IgD-negative memory B cell (primary cell): ENCODE data around the gene GAD1. TPM values are rescaled to one million over a fixed set of nuclear protein-coding genes. Genes with fewer than 3 reads are reported as not detected.
A peak's percentile ranks its signal among the peaks of the same experiment; 100 is the strongest.

ENCODE experiments used
- H3K27ac Mint-ChIP-seq, 3 donors: one replicate each; pipeline ENCODE4 v1.8.0; 2020 to 2022; ENCODE audit warnings: mild to moderate bottlenecking in 3 of 3, mixed read lengths in 3 of 3, moderate library complexity in 1 of 3
- H3K27me3 Mint-ChIP-seq: one replicate; pipeline ENCODE4 v1.8.0; 2021; ENCODE audit warnings: mixed read lengths
- H3K36me3 Mint-ChIP-seq: one replicate; pipeline ENCODE4 v1.8.0; 2020; ENCODE audit warnings: mild to moderate bottlenecking, mixed read lengths
- H3K4me1 Mint-ChIP-seq, 3 donors: one replicate each; pipeline ENCODE4 v1.8.0; 2020 to 2022; ENCODE audit warnings: mixed read lengths in 3 of 3, mild to moderate bottlenecking in 1 of 3
- H3K4me3 Mint-ChIP-seq, 4 donors: one replicate each; pipeline ENCODE4 v1.8.0; 2020 to 2022; ENCODE audit warnings: mild to moderate bottlenecking in 4 of 4, mixed read lengths in 4 of 4, moderate library complexity in 3 of 4
- H3K9me3 Mint-ChIP-seq, 3 donors: one replicate each; pipeline ENCODE4 v1.8.0; 2020 to 2021; ENCODE audit warnings: mixed read lengths in 3 of 3, mild to moderate bottlenecking in 1 of 3
- polyA plus RNA-seq: library from polyadenylated mRNA; unstranded; fragments of 300-500 nt; fragmentation: Illumina TruSeq; gene quantifications from one replicate; pipeline ENCODE4 v1.2.3, GENCODE V29; 2021

Gene GAD1
- polyA plus RNA-seq, 1 donor from 2014 or later = not detected

DNA sequence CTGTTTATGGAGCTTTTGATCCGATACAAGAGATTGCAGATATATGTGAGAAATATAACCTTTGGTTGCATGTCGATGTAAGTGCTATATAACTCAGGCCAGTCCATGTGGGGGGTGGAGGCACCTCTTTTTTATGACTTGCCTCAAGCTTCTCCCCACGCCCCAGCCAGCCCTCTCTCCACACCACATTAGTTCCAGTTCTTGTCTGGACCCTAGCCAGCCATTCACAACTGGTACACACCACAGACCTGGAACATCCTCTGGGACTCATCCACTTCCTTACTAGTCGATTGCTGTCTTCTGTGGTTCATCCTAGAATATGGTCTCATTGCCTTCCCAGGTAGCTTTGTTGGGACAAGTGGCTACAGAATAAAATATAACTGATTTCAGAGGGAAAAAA is 31.0 kb downstream of the GAD1 start:
- Mint-ChIP-seq H3K27ac (no peak overlapping the region), H3K4me3 (no peak overlapping the region), H3K27me3 (peaks cover 10% of the 10 kb centered on the region), H3K9me3 (no peaks in the 10 kb centered on the region), H3K4me1 (no peaks in the 10 kb centered on the region), H3K36me3 (peaks cover 1% of the 10 kb centered on the region)

DNA sequence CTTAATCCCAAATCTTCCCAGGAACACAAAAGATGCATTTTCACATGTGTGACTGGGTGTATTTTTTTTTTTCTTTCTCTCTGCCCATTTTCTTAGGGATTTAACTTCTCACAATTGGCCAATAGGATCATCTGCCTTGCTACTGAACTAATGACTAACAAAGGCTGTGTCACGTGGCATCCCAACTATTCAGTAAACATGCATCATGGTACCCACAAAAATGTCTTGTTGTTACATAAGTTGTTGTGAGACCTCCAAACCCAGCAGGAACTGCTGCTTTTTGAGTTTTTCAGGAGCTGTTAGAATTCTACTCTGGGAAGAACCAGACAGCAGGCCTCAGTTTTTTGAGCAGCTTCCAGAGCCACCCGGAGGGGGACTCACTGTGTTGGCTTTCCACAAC is 31.9 kb downstream of the GAD1 start:
- Mint-ChIP-seq H3K9me3 (no peaks in the 10 kb centered on the region), H3K4me1 (no peaks in the 10 kb centered on the region), H3K36me3 (no peaks in the 10 kb centered on the region), H3K27me3 (peaks cover 10% of the 10 kb centered on the region), H3K4me3 (no peak overlapping the region), H3K27ac (no peak overlapping the region)

- Mint-ChIP-seq H3K9me3 (no peaks in the 10 kb centered on the region), H3K4me1 (no peaks in the 10 kb centered on the region), H3K27me3 (peaks cover 3% of the 10 kb centered on the region), H3K4me3 (no peak overlapping the region), H3K36me3 (no peaks in the 10 kb centered on the region), H3K27ac (no peak overlapping the region)
These were observed 33.6 kb downstream of the GAD1 start for GRCh38 chr2:170850251-170850650.

DNA sequence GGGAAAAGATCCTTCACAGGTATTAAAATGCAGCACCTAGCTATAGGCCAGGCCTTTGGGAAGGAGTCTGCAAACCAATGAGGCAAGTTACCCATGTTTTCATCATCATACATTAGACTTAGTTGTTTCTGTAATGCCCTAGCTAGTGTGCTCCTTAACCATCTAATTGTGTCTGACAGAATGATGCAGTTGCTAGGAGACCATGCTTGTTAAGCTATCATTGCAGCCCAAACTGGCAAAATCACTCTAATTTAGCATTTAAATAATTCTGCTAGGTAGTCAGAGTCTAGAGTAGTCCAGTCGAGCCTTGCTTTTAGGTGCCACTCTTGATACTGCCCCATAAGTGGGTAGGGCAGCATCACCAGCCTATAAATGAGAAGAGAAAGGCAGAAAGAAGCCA is 34.9 kb downstream of the GAD1 start:
- no peaks in the 10 kb centered on the region for H3K9me3 Mint-ChIP-seq
- no peak overlapping the region for H3K4me3 Mint-ChIP-seq
- no peaks in the 10 kb centered on the region for H3K27me3 Mint-ChIP-seq
- H3K27ac Mint-ChIP-seq = no peak overlapping the region
- H3K4me1 Mint-ChIP-seq = no peaks in the 10 kb centered on the region
- H3K36me3 Mint-ChIP-seq = no peaks in the 10 kb centered on the region

DNA sequence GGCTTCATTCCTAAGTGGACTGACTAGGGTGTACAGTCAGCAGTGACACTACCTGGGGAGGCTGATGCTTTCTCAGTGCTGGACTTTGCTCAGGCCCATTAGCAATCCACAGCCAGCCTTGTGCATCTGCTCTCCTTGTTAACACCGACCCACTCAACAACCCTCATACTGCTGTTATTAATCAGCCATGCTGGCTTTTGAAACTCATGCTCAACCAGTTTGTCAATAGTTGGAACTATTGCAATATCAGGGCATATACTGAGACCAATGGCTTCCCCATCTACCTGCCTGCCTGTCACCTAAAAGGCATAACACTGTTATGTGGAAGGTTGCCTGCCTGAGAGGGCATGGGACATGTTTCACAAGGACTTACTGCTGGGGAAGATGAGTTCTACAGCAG is 39.4 kb downstream of the GAD1 start:
- Mint-ChIP-seq H3K27me3 (no peaks in the 10 kb centered on the region), H3K9me3 (no peaks in the 10 kb centered on the region), H3K4me1 (no peaks in the 10 kb centered on the region), H3K4me3 (no peak overlapping the region), H3K27ac (peak overlapping the region in 1 of 3 donors; percentile 13), H3K36me3 (peaks cover 2% of the 10 kb centered on the region)

- H3K36me3 Mint-ChIP-seq = no peaks in the 10 kb centered on the region
- peaks cover 4% of the 10 kb centered on the region for H3K27me3 Mint-ChIP-seq
- H3K4me1 Mint-ChIP-seq = no peaks in the 10 kb centered on the region
- peaks cover 0 to 4% (median 2%) of the 10 kb centered on the region in 3 donors for H3K9me3 Mint-ChIP-seq
- no peak overlapping the region for H3K4me3 Mint-ChIP-seq
- no peak overlapping the region for H3K27ac Mint-ChIP-seq
These were observed 45.7 kb downstream of the GAD1 start for GRCh38 chr2:170862286-170862902.

DNA sequence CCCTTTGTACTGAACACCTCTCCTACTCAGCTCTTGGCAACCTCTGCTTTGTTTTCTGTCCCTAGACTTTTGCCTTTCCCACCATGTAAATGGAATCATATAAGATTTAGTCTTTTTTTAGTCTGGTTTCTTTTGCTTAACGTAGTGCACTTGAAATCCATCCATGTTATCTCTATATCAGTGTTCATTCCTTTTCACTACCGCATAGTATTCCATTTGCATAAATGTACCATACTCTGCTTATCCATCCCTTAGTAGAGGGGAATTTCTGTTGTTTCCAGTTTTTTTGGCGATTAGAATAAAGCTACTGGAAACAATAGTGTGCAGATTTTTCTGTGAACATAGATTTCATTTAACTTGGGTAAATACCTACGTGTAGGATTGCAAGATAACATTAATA is 46.4 kb downstream of the GAD1 start:
- peaks cover 0 to 4% (median 2%) of the 10 kb centered on the region in 3 donors for H3K9me3 Mint-ChIP-seq
- H3K36me3 Mint-ChIP-seq = no peaks in the 10 kb centered on the region
- no peaks in the 10 kb centered on the region for H3K4me1 Mint-ChIP-seq
- no peak overlapping the region for H3K27ac Mint-ChIP-seq
- H3K27me3 Mint-ChIP-seq = peaks cover 4% of the 10 kb centered on the region
- no peak overlapping the region for H3K4me3 Mint-ChIP-seq

- Mint-ChIP-seq H3K27me3 (peaks cover 13% of the 10 kb centered on the region), H3K36me3 (no peaks in the 10 kb centered on the region), H3K4me1 (peaks cover 7% of the 10 kb centered on the region in 3 donors), H3K9me3 (no peaks in the 10 kb centered on the region), H3K4me3 (no peak overlapping the region), H3K27ac (no peak overlapping the region)
These were observed 52.3 kb downstream of the GAD1 start for GRCh38 chr2:170869036-170869435.

DNA sequence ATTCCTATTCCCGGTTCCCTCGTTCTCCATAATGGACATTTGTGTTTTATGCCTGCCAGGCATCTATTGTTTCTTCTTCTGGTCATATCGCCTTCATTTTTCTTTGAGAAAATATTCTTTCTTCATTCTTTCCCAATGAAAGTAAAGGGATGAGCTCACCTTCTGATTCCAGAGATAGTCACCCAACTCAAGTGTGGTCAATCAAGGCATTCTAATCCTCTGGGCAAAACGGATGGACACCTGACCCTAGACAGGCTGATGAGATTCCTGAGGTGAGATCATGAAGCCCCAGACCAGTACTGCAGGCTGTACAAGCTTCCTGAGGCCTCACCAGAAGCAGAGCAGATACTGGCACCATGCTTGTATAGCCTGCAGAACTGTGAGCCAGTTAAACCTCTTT is 52.8 kb downstream of the GAD1 start:
- Mint-ChIP-seq H3K4me3 (no peak overlapping the region), H3K36me3 (no peaks in the 10 kb centered on the region), H3K27ac (no peak overlapping the region), H3K27me3 (peaks cover 13% of the 10 kb centered on the region), H3K4me1 (peaks cover 7% of the 10 kb centered on the region in 3 donors), H3K9me3 (no peaks in the 10 kb centered on the region)

GRCh38 chr2:170873035-170873692 is 56.5 kb downstream of the GAD1 start:
- Mint-ChIP-seq H3K27ac (no peak overlapping the region), H3K4me1 (peaks cover 9 to 15% (median 9%) of the 10 kb centered on the region in 3 donors), H3K9me3 (no peaks in the 10 kb centered on the region), H3K27me3 (peaks cover 13% of the 10 kb centered on the region), H3K36me3 (no peaks in the 10 kb centered on the region), H3K4me3 (peak overlapping the region in 2 of 4 donors; percentile 65 to 86)

DNA sequence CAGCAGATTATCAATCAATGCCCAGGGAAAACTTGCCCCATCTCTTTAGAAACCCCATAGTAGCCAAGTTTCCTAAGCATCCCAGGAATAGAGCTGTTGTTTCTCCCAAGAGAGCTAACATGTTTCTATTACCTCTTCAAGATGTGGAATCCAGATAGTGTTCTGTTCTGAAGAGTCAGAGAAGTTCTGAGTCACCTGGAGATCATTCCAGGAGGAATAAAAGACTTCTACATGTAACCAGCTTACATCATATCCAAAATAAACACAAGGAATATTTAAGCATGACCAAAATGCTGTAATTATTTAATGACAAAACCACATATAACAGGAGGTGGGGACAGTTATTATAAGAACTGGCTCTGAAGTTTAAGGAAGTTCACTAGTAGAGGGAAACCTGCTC is 61.4 kb downstream of the GAD1 start:
- Mint-ChIP-seq H3K9me3 (peaks cover 0 to 2% (median 0%) of the 10 kb centered on the region in 3 donors), H3K4me3 (peak overlapping the region in 2 of 4 donors; percentile 24 to 73), H3K4me1 (peaks cover 8 to 17% (median 11%) of the 10 kb centered on the region in 3 donors), H3K36me3 (no peaks in the 10 kb centered on the region), H3K27me3 (peaks cover 9% of the 10 kb centered on the region), H3K27ac (no peak overlapping the region)

DNA sequence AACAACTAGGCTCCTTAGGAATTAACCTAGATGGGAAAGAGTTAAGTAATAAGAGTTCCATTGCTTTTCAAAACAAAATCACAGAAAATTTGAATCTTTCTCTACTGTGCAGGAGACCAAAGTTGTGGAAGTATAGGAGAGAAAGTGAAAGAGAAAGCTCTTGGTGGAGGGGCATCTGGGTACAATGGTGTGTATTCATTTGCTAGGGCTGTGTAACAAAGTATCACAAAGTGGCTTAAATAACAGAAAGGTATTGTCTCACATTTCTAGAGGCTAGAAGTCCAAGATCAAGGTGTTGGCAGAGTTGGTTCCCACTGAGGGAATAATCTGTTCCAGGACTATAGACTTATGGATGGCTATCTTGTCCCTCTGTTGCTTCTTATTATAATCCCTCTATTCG is 61.8 kb downstream of the GAD1 start:
- H3K9me3 Mint-ChIP-seq = peaks cover 0 to 2% (median 0%) of the 10 kb centered on the region in 3 donors
- H3K36me3 Mint-ChIP-seq = no peaks in the 10 kb centered on the region
- peak overlapping the region in 1 of 3 donors; percentile 20 for H3K27ac Mint-ChIP-seq
- peak overlapping the region in 2 of 4 donors; percentile 23 to 73 for H3K4me3 Mint-ChIP-seq
- H3K27me3 Mint-ChIP-seq = peaks cover 7% of the 10 kb centered on the region
- H3K4me1 Mint-ChIP-seq = peaks cover 5 to 13% (median 7%) of the 10 kb centered on the region in 3 donors

GRCh38 chr2:170881840-170882239 is 65.2 kb downstream of the GAD1 start:
- H3K4me1 Mint-ChIP-seq = peaks cover 8 to 9% (median 9%) of the 10 kb centered on the region in 3 donors
- H3K9me3 Mint-ChIP-seq = peaks cover 0 to 4% (median 0%) of the 10 kb centered on the region in 3 donors
- H3K36me3 Mint-ChIP-seq = no peaks in the 10 kb centered on the region
- no peak overlapping the region for H3K27ac Mint-ChIP-seq
- no peak overlapping the region for H3K4me3 Mint-ChIP-seq
- peaks cover 18% of the 10 kb centered on the region for H3K27me3 Mint-ChIP-seq

- peaks cover 8 to 9% (median 8%) of the 10 kb centered on the region in 3 donors for H3K4me1 Mint-ChIP-seq
- H3K9me3 Mint-ChIP-seq = peaks cover 0 to 4% (median 0%) of the 10 kb centered on the region in 3 donors
- H3K27me3 Mint-ChIP-seq = peaks cover 18% of the 10 kb centered on the region
- H3K4me3 Mint-ChIP-seq = no peak overlapping the region
- peak overlapping the region in 1 of 3 donors; percentile 70 for H3K27ac Mint-ChIP-seq
- no peaks in the 10 kb centered on the region for H3K36me3 Mint-ChIP-seq
These were observed 66.1 kb downstream of the GAD1 start for GRCh38 chr2:170882758-170883157.

DNA sequence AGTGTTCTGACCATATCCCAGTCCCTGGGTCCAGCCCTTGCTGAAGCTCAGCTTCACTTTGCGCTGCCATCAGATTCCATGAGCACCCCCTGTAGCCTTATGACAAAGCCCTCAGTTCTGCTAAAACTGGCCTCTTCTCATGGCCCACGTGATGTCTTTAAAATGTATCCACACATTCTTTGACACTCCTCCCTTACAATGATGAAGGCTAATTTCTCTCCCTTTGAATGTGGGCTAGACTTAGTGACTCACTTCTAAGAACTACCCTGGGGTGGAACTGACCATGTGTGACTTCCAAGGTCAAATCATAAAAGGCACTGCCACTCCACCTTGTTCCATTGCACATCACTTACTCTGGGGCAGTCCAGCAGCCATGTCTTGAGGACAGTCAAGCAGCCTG is 67.0 kb downstream of the GAD1 start:
- H3K36me3 Mint-ChIP-seq = no peaks in the 10 kb centered on the region
- peaks cover 0 to 4% (median 0%) of the 10 kb centered on the region in 3 donors for H3K9me3 Mint-ChIP-seq
- H3K27me3 Mint-ChIP-seq = peaks cover 18% of the 10 kb centered on the region
- peaks cover 0 to 4% (median 3%) of the 10 kb centered on the region in 3 donors for H3K4me1 Mint-ChIP-seq
- H3K4me3 Mint-ChIP-seq = peak overlapping the region in 1 of 4 donors; percentile 41
- H3K27ac Mint-ChIP-seq = no peak overlapping the region
